Measurements from ENCODE around the gene WNK1.

- TF ChIP-seq PRDM10 (tag by site-specific recombination; IDR thresholded peaks at IDR 0.05) (no peak), ZBTB21 (tag by site-specific recombination; IDR thresholded peaks at IDR 0.05) (no peak)
These were observed 116.3 kb downstream of the WNK1 start for GRCh38 chr12:868722-869121.

All from HEK293 (cell line).